Measurements from ENCODE around the gene TMEM88.

TMEM88 gene

GRCh38 chr17:7903154-7904103 lies 48.6 kb downstream of the TMEM88 start:
- Histone ChIP-seq H3K9me2 (replicated peaks; ENCODE audit: insufficient read depth, low read length) (no peaks in the 10 kb centered on the region), H3K4me3 (ENCODE audit: low read length) (no peak overlapping the region), H3K4me1 (ENCODE audit: low read length) (no peaks in the 10 kb centered on the region), H2AFZ (ENCODE audit: low read length) (no peak overlapping the region), H3K27me3 (replicated peaks; ENCODE audit: insufficient read depth, low read length) (peaks cover 73% of the 10 kb centered on the region), H3K4me2 (ENCODE audit: low read depth, low read length) (no peak overlapping the region), H3K79me2 (ENCODE audit: low read length) (no peaks in the 10 kb centered on the region), H3K9ac (ENCODE audit: low read length) (no peak overlapping the region), H3K9me3 (replicated peaks; ENCODE audit: insufficient read depth, low read length) (no peaks in the 10 kb centered on the region), H3K36me3 (replicated peaks; ENCODE audit: insufficient read depth, low read length) (no peaks in the 10 kb centered on the region), H3F3A (ENCODE audit: insufficient read depth, low read length) (no peaks in the 10 kb centered on the region), H3K27ac (ENCODE audit: low read length) (no peak overlapping the region), H4K20me1 (ENCODE audit: insufficient read depth, low read length) (no peaks in the 10 kb centered on the region)
- no peak for TF ChIP-seq EZH2 (optimal IDR thresholded peaks at IDR 0.05; ENCODE audit: low read depth, low read length)
- no peak for TF ChIP-seq EZH2phosphoT487 (IDR thresholded peaks at IDR 0.05; ENCODE audit: low read length)
- no peak for TF ChIP-seq CTCF (IDR thresholded peaks at IDR 0.05; ENCODE audit: low read length)
- DNase-seq = no peak
